CD14-positive monocyte (primary cell): Measurements from ENCODE around the gene POLD2. TPM values are rescaled to one million over a fixed set of nuclear protein-coding genes. Genes with fewer than 3 reads are reported as not detected.

Source experiments
- DNase-seq, 3 donors: peaks; one replicate each; pipeline ENCODE4 v3.0.0-alpha.2; 2011 to 2022
- H2AFZ ChIP-seq: 2 replicates; pipeline ENCODE4 v1.6.0; 2012; ENCODE audit warnings: mild to moderate bottlenecking, low read depth, low read length, inconsistent platforms; ENCODE audit not compliant: insufficient read depth, poor library complexity, severe bottlenecking
- H3K27ac ChIP-seq, 2 donors: 1 replicate in 1 of 2; 2 replicates in 1 of 2; pipeline ENCODE4 v1.5.1; 2012 to 2013; ENCODE audit warnings: low read length in 2 of 2, control low read depth in 1 of 2, inconsistent platforms in 1 of 2, low read depth in 1 of 2, mild to moderate bottlenecking in 1 of 2
- H3K27me3 ChIP-seq, 2 donors: one replicate each; pipeline versions ENCODE4 v1.6.0 to v1.6.1; 2011 to 2013; ENCODE audit warnings: low read length in 2 of 2; ENCODE audit not compliant: control insufficient read depth in 2 of 2, insufficient read depth in 2 of 2
- H3K36me3 ChIP-seq, 2 donors: replicated peaks in 1 of 2; 1 replicate in 1 of 2; 2 replicates in 1 of 2; pipeline versions ENCODE4 v1.5.1 to v1.6.1; 2012 to 2013; ENCODE audit warnings: low read length in 2 of 2, control low read depth in 1 of 2, inconsistent platforms in 1 of 2, mild to moderate bottlenecking in 1 of 2; ENCODE audit not compliant: insufficient read depth in 2 of 2, control insufficient read depth in 1 of 2
- H3K4me1 ChIP-seq, 2 donors: 1 replicate in 1 of 2; 2 replicates in 1 of 2; pipeline versions ENCODE4 v1.5.1 to v1.6.1; 2012 to 2013; ENCODE audit warnings: low read length in 2 of 2, control low read depth in 1 of 2, inconsistent platforms in 1 of 2, mild to moderate bottlenecking in 1 of 2, moderate library complexity in 1 of 2; ENCODE audit not compliant: insufficient read depth in 2 of 2, control insufficient read depth in 1 of 2
- H3K4me2 ChIP-seq: replicated peaks from 2 replicates; pipeline ENCODE3; 2012; ENCODE audit warnings: low read length, moderate library complexity, mild to moderate bottlenecking; ENCODE audit not compliant: poor library complexity, severe bottlenecking; ENCODE audit errors: extremely low read depth
- H3K4me3 ChIP-seq, 3 experiments: fragments of 200-600 bp in 1 of 3; sonication (generic) in 1 of 3; replicated peaks in 1 of 3; 1 replicate in 2 of 3; 2 replicates in 1 of 3; pipeline ENCODE4 v1.5.1; 2011 to 2013; ENCODE audit warnings: low read length in 3 of 3, mild to moderate bottlenecking in 3 of 3, control low read depth in 2 of 3, low read depth in 2 of 3, inconsistent platforms in 1 of 3, moderate library complexity in 1 of 3
- H3K79me2 ChIP-seq: 2 replicates; pipeline ENCODE4 v1.6.0; 2012; ENCODE audit warnings: mild to moderate bottlenecking, control low read depth, inconsistent platforms, low read length, moderate library complexity; ENCODE audit not compliant: insufficient read depth
- H3K9ac ChIP-seq: 2 replicates; pipeline ENCODE4 v1.6.0; 2017; ENCODE audit warnings: low read length, mild to moderate bottlenecking; ENCODE audit not compliant: insufficient read depth, poor library complexity, severe bottlenecking
- H3K9me3 ChIP-seq, 2 donors: replicated peaks in 1 of 2; 1 replicate in 1 of 2; 2 replicates in 1 of 2; pipeline versions ENCODE4 v1.5.1 to v1.6.1; 2012 to 2013; ENCODE audit warnings: low read length in 2 of 2, control low read depth in 1 of 2; ENCODE audit not compliant: control insufficient read depth in 1 of 2, insufficient read depth in 1 of 2
- H4K20me1 ChIP-seq: 2 replicates; pipeline ENCODE4 v1.6.0; 2012; ENCODE audit warnings: mild to moderate bottlenecking, low read length, control low read depth, moderate library complexity; ENCODE audit not compliant: insufficient read depth
- H3K27ac Mint-ChIP-seq, 7 donors: one replicate each; pipeline ENCODE4 v1.8.0; 2020; ENCODE audit warnings: mild to moderate bottlenecking in 7 of 7, mixed read lengths in 7 of 7, moderate library complexity in 6 of 7, inconsistent platforms in 2 of 7
- H3K27me3 Mint-ChIP-seq, 3 donors: one replicate each; pipeline ENCODE4 v1.8.0; 2021 to 2022; ENCODE audit warnings: low read depth in 3 of 3, mild to moderate bottlenecking in 3 of 3, mixed read lengths in 3 of 3, moderate library complexity in 3 of 3, inconsistent platforms in 1 of 3
- H3K36me3 Mint-ChIP-seq, 2 donors: one replicate each; pipeline ENCODE4 v1.8.0; 2020; ENCODE audit warnings: mixed read lengths in 2 of 2, inconsistent platforms in 1 of 2, mild to moderate bottlenecking in 1 of 2
- H3K4me1 Mint-ChIP-seq: one replicate; pipeline ENCODE4 v1.8.0; 2020; ENCODE audit warnings: mild to moderate bottlenecking, mixed read lengths
- H3K4me3 Mint-ChIP-seq, 2 donors: one replicate each; pipeline ENCODE4 v1.8.0; 2020; ENCODE audit warnings: mild to moderate bottlenecking in 2 of 2, mixed read lengths in 2 of 2, moderate library complexity in 1 of 2
- H3K9me3 Mint-ChIP-seq, 7 donors: one replicate each; pipeline ENCODE4 v1.8.0; 2020 to 2022; ENCODE audit warnings: mixed read lengths in 7 of 7, mild to moderate bottlenecking in 6 of 7, moderate library complexity in 6 of 7, inconsistent platforms in 2 of 7
- WGBS: methylation state at CpG from one replicate; pipeline ENCODE4 v1.1.5; 2013; ENCODE audit warnings: missing lambda C conversion rate; ENCODE audit not compliant: insufficient coverage; 5-methylcytosine and 5-hydroxymethylcytosine counted together
- intact Hi-C, 2 donors: fragments of 100-400 bp; cut with micrococcal nuclease; formaldehyde crosslinking; loops; one replicate each; pipeline versions ENCODE4 v1.15.0 to v1.15.1; 2023
- polyA plus RNA-seq, 3 donors: library from polyadenylated mRNA; depleted of rRNA in 1 of 3; unstranded in 2 of 3; stranded (reverse) in 1 of 3; fragments of 300-500 nt in 2 of 3; fragments of >200 nt in 1 of 3; fragmentation: Illumina TruSeq in 2 of 3; gene quantifications; 1 replicate in 2 of 3; 2 replicates in 1 of 3; pipeline ENCODE4 v1.2.3, GENCODE V29; 2012 to 2021
- TF ChIP-seq, protein P1 (sequence below): fragments of 200-600 bp; IDR thresholded peaks from one replicate; pipeline ENCODE4 v1.8.0; 2022; ENCODE audit warnings: antibody characterized with exemption, mild to moderate bottlenecking

Gene POLD2
- polyA plus RNA-seq, 3 donors: 24.1 to 27.1 (median 25.7) TPM

DNA sequence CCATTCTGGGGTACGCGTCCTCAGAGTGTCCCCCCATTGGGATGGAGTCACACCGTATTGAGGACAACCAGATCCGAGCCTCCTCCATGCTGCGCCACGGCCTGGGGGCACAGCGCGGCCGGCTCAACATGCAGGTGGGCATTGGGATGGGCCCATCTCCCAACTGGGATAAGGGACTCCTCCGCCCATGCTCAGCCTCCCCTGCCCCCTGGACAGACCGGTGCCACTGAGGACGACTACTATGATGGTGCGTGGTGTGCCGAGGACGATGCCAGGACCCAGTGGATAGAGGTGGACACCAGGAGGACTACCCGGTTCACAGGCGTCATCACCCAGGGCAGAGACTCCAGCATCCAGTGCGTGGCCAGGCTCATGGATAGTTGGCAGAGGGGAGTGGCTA is 13.4 kb downstream of the POLD2 start:
- peaks cover 0 to 2% of the 10 kb centered on the region in 2 donors for H3K36me3 ChIP-seq
- intact Hi-C loops: no loop called here
- Mint-ChIP-seq H3K27ac (no peak overlapping the region), H3K36me3 (peaks cover 5 to 15% of the 10 kb centered on the region in 2 donors), H3K4me3 (no peak overlapping the region), H3K9me3 (peaks cover 0 to 10% (median 3%) of the 10 kb centered on the region in 7 donors), H3K4me1 (peaks cover 3% of the 10 kb centered on the region), H3K27me3 (peaks cover 11 to 14% (median 11%) of the 10 kb centered on the region in 3 donors)
- H3K4me2 ChIP-seq: no peak overlapping the region
- peaks cover 3 to 10% of the 10 kb centered on the region in 2 donors for H3K27me3 ChIP-seq
- TF ChIP-seq, protein P1, sequence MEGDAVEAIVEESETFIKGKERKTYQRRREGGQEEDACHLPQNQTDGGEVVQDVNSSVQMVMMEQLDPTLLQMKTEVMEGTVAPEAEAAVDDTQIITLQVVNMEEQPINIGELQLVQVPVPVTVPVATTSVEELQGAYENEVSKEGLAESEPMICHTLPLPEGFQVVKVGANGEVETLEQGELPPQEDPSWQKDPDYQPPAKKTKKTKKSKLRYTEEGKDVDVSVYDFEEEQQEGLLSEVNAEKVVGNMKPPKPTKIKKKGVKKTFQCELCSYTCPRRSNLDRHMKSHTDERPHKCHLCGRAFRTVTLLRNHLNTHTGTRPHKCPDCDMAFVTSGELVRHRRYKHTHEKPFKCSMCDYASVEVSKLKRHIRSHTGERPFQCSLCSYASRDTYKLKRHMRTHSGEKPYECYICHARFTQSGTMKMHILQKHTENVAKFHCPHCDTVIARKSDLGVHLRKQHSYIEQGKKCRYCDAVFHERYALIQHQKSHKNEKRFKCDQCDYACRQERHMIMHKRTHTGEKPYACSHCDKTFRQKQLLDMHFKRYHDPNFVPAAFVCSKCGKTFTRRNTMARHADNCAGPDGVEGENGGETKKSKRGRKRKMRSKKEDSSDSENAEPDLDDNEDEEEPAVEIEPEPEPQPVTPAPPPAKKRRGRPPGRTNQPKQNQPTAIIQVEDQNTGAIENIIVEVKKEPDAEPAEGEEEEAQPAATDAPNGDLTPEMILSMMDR: no peak
- H3K27ac ChIP-seq: no peak overlapping the region
- no peaks in the 10 kb centered on the region for H3K79me2 ChIP-seq
- DNase-seq: no peak
- H3K4me3 ChIP-seq: no peak overlapping the region
- no peaks in the 10 kb centered on the region for H3K4me1 ChIP-seq
- H3K9ac ChIP-seq: no peak overlapping the region
- H3K9me3 ChIP-seq: no peaks in the 10 kb centered on the region
- H2AFZ ChIP-seq: no peak overlapping the region
- H4K20me1 ChIP-seq: no peaks in the 10 kb centered on the region
- 98% methylated on average over 17 of the region's 18 CpGs for WGBS

DNA sequence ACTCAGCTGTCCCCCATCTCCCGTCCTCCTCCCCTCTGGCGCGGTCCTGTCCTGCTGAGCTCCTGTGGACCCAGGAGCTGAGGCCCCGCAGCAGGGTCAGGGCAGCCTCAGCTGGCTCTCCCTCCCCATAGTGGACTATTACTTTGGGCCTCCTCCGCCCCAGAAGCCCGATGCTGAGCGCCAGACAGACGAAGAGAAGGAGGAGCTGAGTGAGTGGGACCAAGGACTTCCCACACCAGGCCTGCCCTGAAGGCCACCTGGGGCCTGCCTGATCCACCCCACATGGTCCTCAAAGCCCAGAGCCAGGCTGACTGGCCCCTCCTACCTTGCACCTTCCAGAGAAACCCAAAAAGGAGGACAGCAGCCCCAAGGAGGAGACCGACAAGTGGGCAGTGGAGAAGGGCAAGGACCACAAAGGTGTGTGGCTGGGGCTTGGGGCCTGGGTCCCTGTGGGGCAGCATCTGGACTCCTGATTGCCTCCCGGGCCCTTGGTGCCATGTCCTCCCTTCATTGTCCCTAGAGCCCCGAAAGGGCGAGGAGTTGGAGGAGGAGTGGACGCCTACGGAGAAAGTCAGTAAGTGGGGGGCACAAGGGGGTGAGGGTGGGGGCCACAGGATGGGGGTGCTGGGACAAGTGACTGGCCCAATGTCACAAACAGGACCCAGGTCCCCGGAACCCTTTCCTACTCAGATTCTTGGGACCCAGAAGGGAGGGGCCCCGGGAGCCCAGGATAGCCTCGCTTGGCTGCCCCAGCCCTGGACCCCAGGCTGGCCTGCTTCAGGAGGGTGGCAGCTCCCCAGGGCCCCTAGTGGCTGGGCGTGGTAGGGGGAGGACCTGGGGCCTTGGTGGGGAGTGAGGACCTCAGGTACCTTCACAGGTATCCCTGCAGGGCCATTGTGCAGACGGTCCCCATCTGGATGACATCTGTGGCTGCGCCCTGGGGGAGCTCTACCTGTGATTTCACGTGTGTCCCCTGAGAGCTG is 14.3 kb downstream of the POLD2 start:
- 92% methylated on average over 15 of the region's 21 CpGs for WGBS
- Histone ChIP-seq H4K20me1 (no peaks in the 10 kb centered on the region), H3K9me3 (no peaks in the 10 kb centered on the region), H3K36me3 (no peaks in the 10 kb centered on the region), H3K4me3 (no peak overlapping the region), H3K27ac (no peak overlapping the region), H3K4me1 (peaks cover 0 to 5% of the 10 kb centered on the region in 2 donors), H3K9ac (no peak overlapping the region), H2AFZ (no peak overlapping the region), H3K27me3 (peaks cover 6 to 17% of the 10 kb centered on the region in 2 donors), H3K4me2 (no peak overlapping the region), H3K79me2 (no peaks in the 10 kb centered on the region)
- Mint-ChIP-seq H3K36me3 (peaks cover 1 to 5% of the 10 kb centered on the region in 2 donors), H3K27me3 (peaks cover 18 to 22% (median 20%) of the 10 kb centered on the region in 3 donors), H3K4me3 (peak overlapping the region in 1 of 2 donors; percentile 20), H3K9me3 (peaks cover 0 to 10% (median 5%) of the 10 kb centered on the region in 7 donors), H3K4me1 (peaks cover 3% of the 10 kb centered on the region), H3K27ac (no peak overlapping the region)
- TF ChIP-seq, protein P1: peak; percentile 12
- intact Hi-C loops: no loop called here
- DNase-seq: no peak
